Measurements from ENCODE around the gene LAMA3.

LAMA3 gene

GRCh38 chr18:23982155-23983079 is 293.2 kb downstream of the LAMA3 start:
- no peak for FAIRE-seq

DNA sequence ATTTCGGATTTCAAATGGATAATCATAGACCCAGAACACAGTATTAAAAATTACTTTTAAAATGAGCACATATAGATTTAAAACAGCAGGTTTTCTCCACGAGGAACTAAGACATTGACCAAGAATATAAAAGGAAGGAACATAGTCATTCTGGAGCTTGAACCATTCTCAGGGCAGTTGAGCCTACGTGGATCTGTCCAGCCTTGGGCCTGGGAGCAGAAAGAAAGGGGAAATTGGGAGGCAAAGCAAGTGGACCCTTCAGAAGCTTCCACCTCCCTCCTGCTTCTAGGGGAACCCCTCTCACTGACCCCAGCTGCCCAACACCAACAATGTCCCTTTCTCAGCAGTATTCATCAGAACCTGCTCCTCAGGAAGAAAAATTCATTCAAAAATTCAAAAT is 293.9 kb downstream of the LAMA3 start:
- FAIRE-seq: no peak

- no peak for FAIRE-seq
Observed at GRCh38 chr18:23986600-23987359, 297.5 kb downstream of the LAMA3 start.

DNA sequence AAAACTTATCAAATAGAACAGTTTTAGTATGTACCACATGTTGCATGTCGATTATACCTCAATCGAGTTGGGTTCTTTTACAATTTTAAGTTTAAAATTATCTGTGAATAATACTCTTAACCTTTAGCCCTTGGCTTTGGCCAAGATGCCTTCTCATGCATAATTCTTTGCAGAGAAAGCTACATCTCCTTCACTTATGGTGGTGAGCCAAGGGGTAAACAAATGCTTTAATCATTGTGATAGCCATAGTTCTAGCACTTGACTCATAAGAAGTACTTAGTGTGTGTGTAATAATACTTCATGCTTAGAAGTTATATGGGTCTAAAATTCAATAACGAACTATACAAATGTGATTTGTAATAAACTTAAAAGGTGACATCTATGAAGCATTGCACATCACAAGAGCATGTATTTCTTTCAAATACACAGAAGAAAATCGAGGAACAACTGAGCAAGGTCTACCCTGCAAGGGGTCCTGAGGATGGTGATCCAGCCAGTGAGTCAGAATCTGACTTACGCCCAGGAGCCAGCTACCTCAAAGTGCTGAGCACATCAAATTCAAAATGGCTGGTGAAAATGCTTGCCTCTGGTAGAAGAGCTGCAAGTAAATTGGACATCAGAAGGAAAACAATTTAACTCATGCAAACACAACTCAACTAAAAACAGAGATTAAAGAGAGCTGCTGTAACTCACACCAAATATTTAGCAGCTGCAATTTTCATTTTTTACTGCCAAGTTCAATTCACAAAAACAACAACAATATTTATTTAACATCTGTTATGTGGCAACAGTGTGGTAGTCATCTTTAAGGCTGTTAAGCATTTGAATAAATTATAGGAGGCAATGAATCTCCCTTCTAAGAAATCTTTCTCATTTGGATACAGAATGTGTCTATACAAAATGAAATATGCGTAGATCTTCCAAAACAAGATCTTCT is 301.5 kb downstream of the LAMA3 start:
- no peak for FAIRE-seq

DNA sequence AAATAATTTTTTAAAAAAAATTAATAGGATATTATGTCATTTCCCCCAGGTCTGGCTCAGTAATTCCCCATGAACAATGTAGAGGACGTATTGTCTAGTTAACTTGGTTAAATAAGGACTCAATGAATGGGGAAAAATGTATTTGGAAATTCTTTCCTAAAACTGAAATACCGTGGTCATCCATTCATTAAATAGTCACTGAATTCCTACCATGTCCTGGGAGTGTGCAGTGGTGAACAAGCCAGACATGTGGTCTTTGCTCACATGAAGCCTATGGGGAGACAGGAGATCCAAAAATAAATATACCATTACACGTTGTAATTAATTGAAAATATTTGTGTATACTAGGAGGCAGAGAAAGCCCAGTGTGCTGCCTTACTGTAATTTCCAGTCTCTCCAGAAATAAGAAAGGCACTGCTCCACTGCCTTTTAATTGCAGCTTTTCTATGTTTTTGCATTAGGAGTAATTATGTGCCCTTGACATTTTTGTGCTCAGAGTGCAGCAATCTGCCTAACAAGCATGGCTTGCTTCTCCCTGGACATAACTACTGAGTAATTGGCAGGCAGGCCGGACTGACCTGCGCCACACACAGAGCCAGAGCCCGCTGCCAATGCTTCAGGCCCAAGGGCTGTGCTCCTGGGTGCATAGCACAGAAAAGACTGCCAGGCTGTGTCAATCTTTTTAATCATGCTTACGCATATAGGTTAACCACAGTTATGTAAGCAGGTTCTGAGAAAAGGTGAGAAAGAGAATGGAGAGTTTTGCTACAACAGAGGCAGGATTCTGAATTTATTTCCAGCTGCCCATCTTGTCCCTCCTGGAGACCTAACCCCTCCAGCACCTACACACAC is 303.1 kb downstream of the LAMA3 start:
- no peak for FAIRE-seq

DNA sequence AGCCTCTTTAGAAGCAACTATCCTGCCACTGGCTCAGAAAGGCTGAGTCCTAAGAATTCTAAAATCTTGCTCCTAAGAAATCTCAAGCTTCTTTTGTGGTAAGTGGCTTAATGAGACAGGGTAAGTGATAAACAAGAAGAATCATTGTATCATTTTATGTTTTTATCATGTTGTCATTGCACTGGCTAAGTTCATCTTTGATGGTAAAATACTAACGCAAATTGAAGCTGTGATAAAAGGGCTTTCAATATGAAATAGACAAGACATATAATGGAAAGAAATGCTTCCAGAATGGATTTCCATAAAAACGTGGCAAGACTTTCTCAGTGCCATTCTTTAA is 303.7 kb downstream of the LAMA3 start:
- FAIRE-seq: no peak

GRCh38 chr18:23994361-23994902 is 305.2 kb downstream of the LAMA3 start:
- FAIRE-seq: no peak

- FAIRE-seq: no peak
Observed at GRCh38 chr18:23995180-23995579, 305.9 kb downstream of the LAMA3 start.

DNA sequence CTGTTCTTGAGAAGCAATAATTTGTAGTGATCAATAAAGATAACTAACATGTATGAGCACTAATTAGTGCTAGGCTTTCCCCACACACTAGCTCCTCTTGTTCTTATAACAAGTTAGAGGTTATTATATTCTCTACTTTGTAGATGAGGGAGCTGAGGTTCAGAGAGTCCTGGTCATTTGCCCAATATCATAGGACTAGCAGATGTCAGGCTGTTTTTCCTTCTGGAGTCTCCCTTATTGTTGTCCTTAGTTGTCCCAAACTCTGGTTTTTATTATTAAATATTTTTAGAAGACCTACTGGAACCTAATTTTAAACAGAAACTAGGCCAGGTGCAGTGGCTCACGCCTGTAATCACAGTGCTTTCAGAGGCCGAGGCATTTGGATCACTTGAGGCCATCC is 308.8 kb downstream of the LAMA3 start:
- FAIRE-seq: no peak

- FAIRE-seq: no peak
Observed at GRCh38 chr18:23998820-23999219, 309.6 kb downstream of the LAMA3 start.

- no peak for FAIRE-seq
Observed at GRCh38 chr18:24000613-24001490, 311.6 kb downstream of the LAMA3 start.

GRCh38 chr18:24002479-24002878 is 313.2 kb downstream of the LAMA3 start:
- FAIRE-seq: no peak

- FAIRE-seq: no peak
Observed at GRCh38 chr18:24003288-24003687, 314.0 kb downstream of the LAMA3 start.

DNA sequence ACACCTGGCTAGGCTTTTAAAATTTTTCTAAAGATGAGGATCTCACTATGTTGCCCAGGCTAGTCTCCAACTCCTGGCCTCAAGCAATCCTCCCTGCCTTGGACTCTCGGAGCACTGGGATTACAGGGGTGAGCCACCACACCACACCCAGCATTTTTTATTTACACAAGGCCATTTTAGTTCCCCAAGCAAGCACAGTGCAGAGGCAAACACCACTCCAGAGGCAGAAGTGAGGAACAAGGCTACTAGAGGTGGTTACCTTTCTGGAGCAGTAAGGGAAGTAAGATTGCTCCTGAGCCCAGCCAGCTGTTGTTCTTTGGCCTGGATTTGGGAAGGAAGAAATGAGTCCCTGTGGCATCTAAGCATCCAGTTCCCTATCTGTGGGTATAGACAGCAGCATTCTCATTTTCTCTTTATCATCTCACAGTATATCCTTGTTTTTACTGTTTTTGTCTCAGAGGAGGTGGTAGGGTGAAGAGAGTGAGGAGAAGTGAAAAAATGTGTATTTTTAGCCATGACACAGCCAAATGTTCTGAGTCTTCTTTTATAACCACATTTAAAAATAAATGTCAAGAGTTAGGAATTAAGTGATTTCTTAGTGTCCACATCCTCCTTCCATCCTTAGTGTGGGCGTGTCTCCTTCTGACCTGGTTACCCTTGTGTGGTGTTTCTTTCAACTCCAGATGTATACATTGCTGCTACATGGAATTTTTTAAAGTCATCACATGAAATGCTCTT is 314.8 kb downstream of the LAMA3 start:
- FAIRE-seq: no peak
